ENCODE measurements around the gene EPHA6. TPM values are rescaled to one million over a fixed set of nuclear protein-coding genes. Genes with fewer than 3 reads are reported as not detected.

The EPHA6 gene
- total RNA-seq, 2 donors from 2014 or later: 0.52 to 2.0 TPM

GRCh38 chr3:97161169-97161568 lies 346.8 kb downstream of the EPHA6 start:
- WGBS, 2 donors: 86 to 87% methylated on average over 2 of the region's 2 CpGs
- DNase-seq (no peak), ATAC-seq (no peak)
- TF ChIP-seq POLR2A (IDR thresholded peaks at IDR 0.05): no peak
- no peak for TF ChIP-seq CTCF (IDR thresholded peaks at IDR 0.05)
- Histone ChIP-seq H3K4me3 (no peak overlapping the region), H3K27me3 (no peaks in the 10 kb centered on the region), H3K9me3 (no peaks in the 10 kb centered on the region), H3K4me1 (no peaks in the 10 kb centered on the region), H3K36me3 (replicated peaks in 1 of 2; ENCODE audit: insufficient read depth in 1 of 2, low read depth in 2 of 2) (no peaks in the 10 kb centered on the region), H3K27ac (no peak overlapping the region)
- intact Hi-C loops (cut with DNase I): no loop called here

DNA sequence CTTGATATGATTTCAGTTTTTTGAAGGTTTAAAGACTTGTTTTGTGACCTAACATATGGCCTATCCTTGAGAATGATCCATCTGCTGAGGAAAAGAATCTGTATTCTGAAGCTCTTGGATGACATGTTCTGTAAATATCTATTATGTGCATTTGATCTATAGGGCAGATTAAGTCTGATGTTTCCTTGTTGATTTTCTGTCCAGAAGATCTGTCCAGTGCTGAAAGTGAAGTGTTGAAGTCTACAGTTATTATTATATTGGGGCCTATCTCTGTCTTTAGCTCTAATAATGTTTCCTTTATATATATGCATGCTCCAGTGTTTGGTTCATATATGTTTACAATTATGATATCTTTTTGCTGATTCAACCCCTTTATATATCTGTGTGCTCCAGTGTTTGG lies 362.8 kb downstream of the EPHA6 start:
- Histone ChIP-seq H3K4me1 (no peaks in the 10 kb centered on the region), H3K4me3 (no peak overlapping the region), H3K9me3 (no peaks in the 10 kb centered on the region), H3K27ac (no peak overlapping the region), H3K36me3 (replicated peaks in 1 of 2; ENCODE audit: insufficient read depth in 1 of 2, low read depth in 2 of 2) (no peaks in the 10 kb centered on the region), H3K27me3 (no peaks in the 10 kb centered on the region)
- TF ChIP-seq POLR2A (IDR thresholded peaks at IDR 0.05) (no peak), CTCF (IDR thresholded peaks at IDR 0.05) (no peak)
- intact Hi-C loops (cut with DNase I): no loop called here
- no peak for ATAC-seq
- DNase-seq: no peak

- Histone ChIP-seq H3K27ac (no peak overlapping the region), H3K4me1 (no peaks in the 10 kb centered on the region), H3K27me3 (no peaks in the 10 kb centered on the region), H3K36me3 (replicated peaks in 1 of 2; ENCODE audit: insufficient read depth in 1 of 2, low read depth in 2 of 2) (no peaks in the 10 kb centered on the region), H3K4me3 (no peak overlapping the region), H3K9me3 (no peaks in the 10 kb centered on the region)
- no peak for ATAC-seq
- DNase-seq: no peak
- no peak for TF ChIP-seq POLR2A (IDR thresholded peaks at IDR 0.05)
- no peak for TF ChIP-seq CTCF (IDR thresholded peaks at IDR 0.05)
- intact Hi-C loops (cut with DNase I): no loop called here
- 66 to 67% methylated on average over 3 of the region's 3 CpGs for WGBS, 2 donors
These were observed 367.3 kb downstream of the EPHA6 start for GRCh38 chr3:97181704-97182103.

DNA sequence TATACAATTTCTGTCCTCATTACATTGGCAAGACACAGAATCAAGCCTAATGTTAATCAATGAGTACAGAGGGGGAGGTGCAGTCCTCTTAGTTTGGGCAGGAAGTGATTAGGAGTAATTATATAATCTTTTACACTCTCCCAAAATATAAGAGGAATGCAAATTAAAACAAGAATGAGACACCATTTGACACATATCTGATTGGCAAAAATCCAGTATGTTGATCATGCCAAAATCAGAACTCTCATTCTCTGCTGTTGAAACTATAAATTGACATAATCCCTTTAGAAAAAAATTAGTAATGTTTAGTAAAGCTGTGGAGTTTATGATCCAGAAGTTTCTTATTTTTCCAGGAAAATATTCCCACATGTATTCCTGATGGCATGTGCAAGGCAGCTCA lies 373.4 kb downstream of the EPHA6 start:
- no peak for ATAC-seq
- Histone ChIP-seq H3K9me3 (no peaks in the 10 kb centered on the region), H3K4me3 (no peak overlapping the region), H3K4me1 (no peaks in the 10 kb centered on the region), H3K27ac (no peak overlapping the region), H3K36me3 (replicated peaks in 1 of 2; ENCODE audit: insufficient read depth in 1 of 2, low read depth in 2 of 2) (no peaks in the 10 kb centered on the region), H3K27me3 (no peaks in the 10 kb centered on the region)
- DNase-seq: no peak
- intact Hi-C loops (cut with DNase I): no loop called here
- no peak for TF ChIP-seq CTCF (IDR thresholded peaks at IDR 0.05)
- no peak for TF ChIP-seq POLR2A (IDR thresholded peaks at IDR 0.05)

GRCh38 chr3:97189835-97190234 lies 375.4 kb downstream of the EPHA6 start:
- DNase-seq: no peak

More at GRCh38 chr3:97189835-97190234, 375.4 kb downstream of the EPHA6 start:
- TF ChIP-seq CTCF (IDR thresholded peaks at IDR 0.05) (no peak), POLR2A (IDR thresholded peaks at IDR 0.05) (no peak)
- H3K27me3 ChIP-seq: no peaks in the 10 kb centered on the region
- no peaks in the 10 kb centered on the region for H3K36me3 ChIP-seq (replicated peaks in 1 of 2; ENCODE audit: insufficient read depth in 1 of 2, low read depth in 2 of 2)
- no peak overlapping the region for H3K27ac ChIP-seq
- no peak overlapping the region for H3K4me3 ChIP-seq
- WGBS, 2 donors: 51% methylated on average over 2 of the region's 2 CpGs
- ATAC-seq: no peak
- H3K9me3 ChIP-seq: no peaks in the 10 kb centered on the region
- intact Hi-C loops (cut with DNase I): no loop called here
- H3K4me1 ChIP-seq: no peaks in the 10 kb centered on the region
